NCI-H82 treated with DMSO at 0.1 percent for 48 hours (cell line): Measurements from ENCODE around the gene ADGRG7.
"Not testable (repeated sequence)": the region's sequence is repeated elsewhere in the genome, so short reads cannot be mapped to it uniquely, and the experiment has no call there.

Source experiments
- DNase-seq: peaks from one replicate; lab custom pipeline; 2025; ENCODE audit not compliant: unreplicated experiment; lab: John Stamatoyannopoulos, UW

Gene ADGRG7, protein sequence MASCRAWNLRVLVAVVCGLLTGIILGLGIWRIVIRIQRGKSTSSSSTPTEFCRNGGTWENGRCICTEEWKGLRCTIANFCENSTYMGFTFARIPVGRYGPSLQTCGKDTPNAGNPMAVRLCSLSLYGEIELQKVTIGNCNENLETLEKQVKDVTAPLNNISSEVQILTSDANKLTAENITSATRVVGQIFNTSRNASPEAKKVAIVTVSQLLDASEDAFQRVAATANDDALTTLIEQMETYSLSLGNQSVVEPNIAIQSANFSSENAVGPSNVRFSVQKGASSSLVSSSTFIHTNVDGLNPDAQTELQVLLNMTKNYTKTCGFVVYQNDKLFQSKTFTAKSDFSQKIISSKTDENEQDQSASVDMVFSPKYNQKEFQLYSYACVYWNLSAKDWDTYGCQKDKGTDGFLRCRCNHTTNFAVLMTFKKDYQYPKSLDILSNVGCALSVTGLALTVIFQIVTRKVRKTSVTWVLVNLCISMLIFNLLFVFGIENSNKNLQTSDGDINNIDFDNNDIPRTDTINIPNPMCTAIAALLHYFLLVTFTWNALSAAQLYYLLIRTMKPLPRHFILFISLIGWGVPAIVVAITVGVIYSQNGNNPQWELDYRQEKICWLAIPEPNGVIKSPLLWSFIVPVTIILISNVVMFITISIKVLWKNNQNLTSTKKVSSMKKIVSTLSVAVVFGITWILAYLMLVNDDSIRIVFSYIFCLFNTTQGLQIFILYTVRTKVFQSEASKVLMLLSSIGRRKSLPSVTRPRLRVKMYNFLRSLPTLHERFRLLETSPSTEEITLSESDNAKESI

DNA sequence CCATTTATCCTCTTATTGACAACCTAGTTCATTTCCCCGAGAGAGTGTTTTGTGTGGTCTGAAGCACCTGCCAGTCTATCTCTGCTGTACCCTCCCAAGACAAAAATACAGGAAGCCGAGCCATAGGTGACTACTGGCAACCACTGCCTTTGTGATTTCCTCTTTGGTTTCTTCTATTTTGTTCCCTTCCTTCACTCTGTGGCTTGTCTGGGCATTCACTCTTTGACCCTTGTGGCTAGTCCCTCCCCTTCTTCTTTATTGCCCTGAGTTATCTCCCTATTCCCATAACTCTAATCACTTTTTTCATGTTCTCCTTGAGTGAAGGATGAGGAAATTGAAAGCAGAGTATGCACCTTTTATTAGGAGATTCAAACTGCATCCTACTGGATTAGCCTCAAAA, at the start of gene ADGRG7:
TSS of gene ADGRG7 (plus strand) at position 297 of the 400 bp plus-strand sequence. CDS start 256 bp downstream, outside the sequence.
- no peak for DNase-seq

- no peak for DNase-seq
These were observed 49.0 kb upstream of the ADGRG7 start for GRCh38 chr3:100560426-100560825.

DNA sequence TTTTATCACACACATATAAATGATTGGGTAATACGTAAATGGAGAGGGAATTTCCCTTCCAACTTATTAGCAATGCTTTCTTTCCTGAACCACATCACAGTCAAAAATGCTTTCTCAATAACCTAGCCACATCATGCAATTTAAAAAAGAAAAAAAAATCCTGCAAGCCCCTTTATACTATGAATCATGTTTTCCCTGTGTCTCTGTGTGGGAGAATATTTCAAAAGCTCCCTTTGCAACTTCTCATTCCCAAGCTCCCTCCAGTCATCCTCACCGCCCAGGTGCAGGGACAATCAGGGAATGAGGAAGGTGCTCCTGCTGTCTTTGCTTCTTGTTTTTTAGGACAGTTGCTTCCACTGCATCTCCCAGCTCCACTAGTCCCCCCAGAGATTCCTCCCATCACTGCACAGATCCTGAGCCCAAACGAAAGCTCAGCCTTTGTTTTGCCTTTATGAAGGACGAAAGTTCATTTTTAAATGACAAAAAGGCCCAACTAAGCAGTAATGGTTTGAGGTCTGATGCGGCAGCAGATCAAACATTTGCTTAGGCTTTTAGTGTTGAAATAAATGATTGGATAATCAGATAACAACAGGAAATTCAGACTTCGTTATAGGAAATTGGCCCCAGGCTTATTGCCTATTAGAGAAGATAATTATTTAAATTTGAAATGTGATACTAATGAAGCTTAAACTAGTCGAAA, 47.8 kb upstream of the ADGRG7 start:
- no peak for DNase-seq

GRCh38 chr3:100562224-100562857, 47.1 kb upstream of the ADGRG7 start:
- no peak for DNase-seq

DNA sequence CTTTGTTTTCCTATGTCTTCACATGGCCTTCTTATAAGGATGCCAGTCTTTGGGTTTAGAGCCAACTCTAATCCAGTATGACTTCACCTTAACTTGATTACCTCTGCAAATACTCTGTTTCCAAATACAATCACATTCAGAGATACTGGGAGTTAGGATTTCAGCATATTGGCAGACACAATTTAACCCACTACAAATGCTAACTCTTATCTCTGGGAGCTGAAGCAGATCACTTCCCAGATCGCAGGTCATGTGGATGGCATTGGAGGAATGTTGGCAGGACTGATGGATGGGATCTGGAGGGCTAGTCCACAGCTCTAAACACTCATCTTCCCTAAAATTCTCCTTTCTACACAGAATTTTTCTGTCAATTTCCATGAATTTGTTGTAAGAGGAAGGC, 46.2 kb upstream of the ADGRG7 start:
- no peak for DNase-seq

GRCh38 chr3:100563652-100564211, 45.7 kb upstream of the ADGRG7 start:
- DNase-seq, result no peak

DNA sequence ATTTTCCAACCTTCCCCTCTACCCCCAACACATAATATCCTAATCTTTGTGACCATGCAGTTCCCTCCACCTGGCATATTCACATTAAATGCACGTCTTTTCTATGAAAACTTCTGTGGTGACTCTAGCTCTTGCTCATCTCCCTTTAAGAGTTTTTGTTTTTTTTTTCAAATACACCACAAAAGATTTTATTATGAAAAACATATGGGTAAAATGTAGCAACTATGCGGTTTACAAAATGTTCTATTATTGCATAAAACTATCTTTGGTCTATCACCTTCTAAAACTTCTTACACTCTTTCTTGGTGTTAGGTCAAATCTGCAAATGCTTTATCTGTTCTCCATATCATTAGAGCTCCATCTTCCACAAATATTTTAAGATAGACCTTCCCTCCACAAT, 38.6 kb upstream of the ADGRG7 start:
- DNase-seq, result no peak

DNA sequence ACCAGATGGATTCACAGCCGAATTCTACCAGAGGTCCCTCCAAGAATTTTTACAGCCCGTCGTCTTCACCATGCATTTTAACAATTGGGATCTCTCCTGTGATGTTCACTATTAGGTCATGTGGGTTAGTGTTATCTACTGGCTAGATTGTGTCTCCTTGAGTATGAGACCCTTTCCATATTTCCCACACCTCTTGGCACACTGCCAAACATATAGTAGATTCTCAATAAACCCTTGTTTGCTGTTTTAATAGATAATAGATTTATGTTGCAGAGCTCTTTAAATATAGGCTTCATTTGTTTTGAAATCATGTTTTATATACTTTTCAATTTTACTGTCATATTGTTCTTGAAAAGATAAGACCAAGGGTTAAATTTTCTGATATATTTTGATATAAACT, 34.9 kb upstream of the ADGRG7 start:
- no peak for DNase-seq

GRCh38 chr3:100575704-100576103, 33.7 kb upstream of the ADGRG7 start:
- DNase-seq, result no peak

DNA sequence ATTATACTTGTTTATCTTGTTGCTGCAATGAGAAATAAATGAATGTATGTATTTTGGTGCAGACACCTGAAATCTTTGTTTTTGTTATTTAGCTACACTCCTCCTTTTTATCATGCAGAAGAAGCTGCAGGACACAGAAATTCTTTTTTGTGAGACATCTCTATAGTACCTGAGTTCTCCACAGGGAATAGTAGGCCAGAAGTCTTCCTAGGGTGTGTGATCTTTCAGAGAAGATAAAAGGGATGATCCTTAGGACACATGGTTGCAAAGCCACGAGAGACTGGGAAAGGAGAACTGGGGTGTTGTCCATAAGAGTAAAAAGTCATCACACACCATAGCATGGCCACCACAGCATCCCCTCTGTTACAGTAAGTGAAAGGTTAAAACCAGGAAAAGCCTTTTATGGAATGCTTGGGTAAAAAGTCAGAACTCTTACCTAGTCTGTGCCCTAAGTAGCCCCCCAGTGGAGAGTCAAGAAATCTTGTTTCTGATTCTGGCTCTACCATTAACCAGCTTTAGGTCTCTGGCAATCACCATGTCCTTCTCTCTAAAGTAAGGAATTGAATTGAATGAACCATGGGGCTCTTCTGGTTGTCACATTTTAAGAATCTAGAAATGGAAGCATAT, 31.9 kb upstream of the ADGRG7 start:
- DNase-seq, result no peak

- no peak for DNase-seq
These were observed 30.8 kb upstream of the ADGRG7 start for GRCh38 chr3:100578646-100579045.

DNA sequence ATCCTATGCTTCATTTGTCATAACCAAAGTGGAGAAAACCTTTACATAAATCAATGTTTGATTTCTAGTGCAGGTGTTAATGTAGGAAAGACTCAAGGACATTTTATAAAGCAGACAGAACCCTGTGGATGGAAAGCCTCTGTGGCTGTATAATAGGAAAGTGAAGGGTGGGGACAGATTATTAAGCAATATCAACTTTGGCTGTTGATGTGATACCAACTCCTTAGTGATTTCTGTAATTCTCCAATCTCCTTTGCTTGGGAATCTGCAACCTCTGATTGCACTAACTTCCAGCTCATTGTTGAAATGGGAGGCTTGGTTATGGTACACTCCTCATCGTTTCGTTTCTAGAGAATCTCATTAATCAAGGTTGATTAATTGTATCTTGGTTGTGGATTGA, 29.3 kb upstream of the ADGRG7 start:
- DNase-seq, result no peak

DNA sequence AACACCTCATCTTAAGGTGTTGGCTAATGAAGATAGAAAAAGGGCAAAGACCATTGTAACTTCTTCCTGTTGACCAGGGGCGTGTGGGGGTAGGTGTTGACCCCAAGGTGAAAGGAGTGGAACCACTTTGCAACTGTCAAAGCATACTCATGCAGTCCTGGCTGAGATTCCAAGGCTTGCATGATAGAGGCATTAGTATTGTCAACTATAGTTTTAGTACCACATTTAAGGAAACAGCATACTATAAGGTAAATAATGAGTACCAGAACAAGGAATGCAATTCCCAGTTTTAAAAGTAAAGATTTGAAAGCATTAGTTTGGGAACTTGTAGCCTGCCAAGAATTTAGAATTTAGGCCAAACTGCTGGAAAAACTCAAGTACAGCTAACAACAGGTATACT, 27.8 kb upstream of the ADGRG7 start:
- no peak for DNase-seq

DNA sequence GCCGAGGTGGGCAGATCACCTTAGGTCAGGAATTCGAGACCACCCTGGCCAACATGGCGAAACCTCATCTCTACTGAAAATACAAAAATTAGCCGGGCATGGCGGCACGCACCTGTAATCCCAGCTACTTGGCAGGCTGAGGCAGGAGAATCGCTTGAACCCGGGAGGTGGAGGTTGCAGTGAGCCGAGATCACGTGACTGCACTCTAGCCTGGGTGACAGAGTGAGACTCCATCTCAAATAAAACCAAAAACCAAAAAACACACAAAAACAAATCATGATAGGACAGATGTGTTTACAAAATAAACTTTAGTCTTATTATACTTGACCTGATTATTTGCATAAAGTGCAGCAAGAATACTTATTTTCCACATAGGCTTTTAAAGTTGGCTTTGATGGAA, 27.2 kb upstream of the ADGRG7 start:
- DNase-seq, result not testable (repeated sequence)

DNA sequence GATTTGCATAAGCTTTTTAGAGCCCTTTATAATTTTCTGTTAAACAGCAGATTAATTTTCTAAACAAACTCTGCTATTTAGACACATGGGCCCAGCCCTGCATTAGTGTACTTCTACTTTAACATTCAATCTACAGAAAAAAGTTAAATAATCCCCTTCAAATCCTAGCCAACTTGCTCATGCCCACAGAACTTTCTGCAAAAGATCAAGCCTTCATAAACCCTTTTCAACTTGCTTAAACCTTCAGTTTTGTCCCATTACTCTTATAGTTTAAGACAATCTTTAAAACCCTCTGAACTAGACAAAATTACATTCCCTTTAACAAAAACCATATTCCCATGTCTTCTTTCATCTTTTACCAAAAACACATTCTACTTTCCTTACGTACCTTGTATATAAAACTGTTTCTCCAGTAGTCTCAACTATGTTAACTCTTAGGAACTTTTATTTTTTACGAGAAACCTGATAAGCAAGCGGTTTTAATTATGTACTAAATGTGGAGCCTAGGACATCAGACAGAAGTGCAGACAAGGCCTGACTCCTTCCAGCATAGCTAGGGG, 25.2 kb upstream of the ADGRG7 start:
- no peak for DNase-seq

GRCh38 chr3:100586832-100587231, 22.6 kb upstream of the ADGRG7 start:
- no peak for DNase-seq

DNA sequence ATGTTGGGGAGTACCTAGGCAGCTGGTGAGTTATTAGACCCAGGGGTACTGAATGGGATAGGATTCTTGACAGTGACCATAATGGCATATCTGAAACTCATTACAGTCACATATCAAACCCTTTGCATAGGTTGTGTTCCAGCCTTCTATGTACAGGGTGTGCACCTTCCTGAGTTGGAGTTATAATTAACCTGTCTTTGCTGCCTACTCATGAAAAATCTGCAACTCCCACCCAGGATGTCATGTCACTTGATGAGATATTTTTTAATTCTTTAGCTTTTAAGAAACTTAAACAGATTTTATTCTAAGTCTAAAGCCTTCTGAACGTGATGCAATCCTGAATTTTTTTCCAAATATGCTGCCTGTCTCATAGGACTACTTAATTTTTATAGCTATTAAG, 21.1 kb upstream of the ADGRG7 start:
- DNase-seq, result no peak

DNA sequence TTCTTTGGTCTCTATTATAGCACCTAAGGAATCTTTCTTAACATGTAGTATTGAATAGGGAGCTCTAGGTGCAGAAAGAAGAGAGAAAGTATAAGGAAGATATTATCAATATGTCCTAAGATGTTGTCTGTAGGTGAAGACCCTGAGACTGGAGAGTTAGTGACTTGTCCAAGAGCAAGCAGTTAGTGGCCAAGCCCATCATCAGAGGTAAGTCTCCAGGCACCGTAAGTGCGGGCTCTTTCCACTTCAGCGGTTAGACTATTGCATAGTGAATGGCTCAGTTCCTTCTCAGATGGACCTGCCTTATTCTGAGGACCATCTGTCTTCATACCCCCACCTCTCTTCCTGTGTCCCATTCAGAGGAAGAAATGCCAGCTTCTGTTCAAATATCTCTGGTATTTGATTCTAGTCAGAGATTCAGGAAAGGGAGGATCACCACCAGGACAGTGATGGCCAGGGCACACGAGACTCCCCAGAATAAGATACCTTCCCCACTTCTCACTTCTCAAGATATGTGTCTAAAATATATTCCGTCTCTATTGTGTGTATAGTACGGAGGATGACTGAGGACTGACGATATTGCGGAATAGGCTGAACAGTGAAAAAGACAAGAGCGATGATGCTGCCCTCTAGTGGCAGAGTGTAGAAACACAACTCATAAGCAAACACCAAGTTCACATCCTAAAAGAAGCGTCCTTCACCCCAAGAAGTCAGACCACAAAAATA, 19.1 kb upstream of the ADGRG7 start:
- DNase-seq, result peak; percentile 79

- DNase-seq, result no peak
These were observed 18.6 kb upstream of the ADGRG7 start for GRCh38 chr3:100590840-100591147.

DNA sequence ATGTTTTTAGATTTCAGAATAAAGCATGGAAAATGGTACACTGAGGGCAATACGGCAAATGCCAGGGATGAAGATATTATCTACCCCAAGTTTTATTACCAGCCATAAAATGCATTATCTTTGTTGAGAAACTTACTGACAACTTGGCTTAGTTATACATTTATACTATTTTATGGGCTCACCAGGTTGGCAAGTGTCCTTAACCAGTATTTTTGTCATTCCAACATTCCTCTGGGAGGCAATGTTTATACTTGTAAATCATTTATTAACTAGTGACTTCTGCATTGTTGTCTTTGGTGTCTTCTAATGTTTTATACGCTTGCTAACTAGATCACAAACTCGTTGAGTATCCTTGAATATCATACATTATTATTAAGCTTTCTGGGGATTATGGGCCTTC, 18.0 kb upstream of the ADGRG7 start:
- no peak for DNase-seq
